Glomerular endothelial cell (primary cell): ENCODE measurements around the gene PIGS. TPM values are rescaled to one million over a fixed set of nuclear protein-coding genes. Genes with fewer than 3 reads are reported as not detected.
"Not testable (repeated sequence)": the region's sequence is repeated elsewhere in the genome, so short reads cannot be mapped to it uniquely, and the experiment has no call there.

Experiments
- DNase-seq: peaks from one replicate; pipeline ENCODE4 v3.0.0-alpha.2; 2011; ENCODE audit warnings: low read depth, low spot score; ENCODE audit errors: extremely low read depth
- total RNA-seq: library from RNA; depleted of rRNA; stranded (reverse); fragments of >200 nt; gene quantifications from 2 replicates; pipeline ENCODE4 v1.2.3, GENCODE V29; 2015

Gene PIGS
- total RNA-seq, 1 donor from 2014 or later, result 112 TPM

- no peak for DNase-seq
These were observed 8.2 kb upstream of the PIGS start for GRCh38 chr17:28579526-28579925.

- no peak for DNase-seq
These were observed 7.2 kb upstream of the PIGS start for GRCh38 chr17:28578246-28579195.

DNA sequence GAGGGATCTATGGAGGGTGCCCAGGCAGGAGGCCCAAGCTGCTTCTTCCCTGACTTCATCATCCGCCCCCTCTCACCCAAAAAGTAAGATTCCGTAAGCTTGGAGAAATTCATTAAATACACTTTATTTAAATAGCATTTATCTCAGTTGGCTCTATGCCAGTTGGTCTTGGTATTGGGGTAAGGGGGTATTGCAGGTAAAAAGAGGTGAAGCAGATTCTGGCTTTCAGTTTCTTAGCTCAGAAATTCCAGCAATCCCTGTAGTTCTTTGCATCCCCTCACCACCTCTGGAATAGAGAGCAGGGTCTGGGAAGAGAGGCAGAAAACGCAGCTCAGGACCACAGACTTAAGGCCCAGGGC, 6.1 kb upstream of the PIGS start:
- no peak for DNase-seq

DNA sequence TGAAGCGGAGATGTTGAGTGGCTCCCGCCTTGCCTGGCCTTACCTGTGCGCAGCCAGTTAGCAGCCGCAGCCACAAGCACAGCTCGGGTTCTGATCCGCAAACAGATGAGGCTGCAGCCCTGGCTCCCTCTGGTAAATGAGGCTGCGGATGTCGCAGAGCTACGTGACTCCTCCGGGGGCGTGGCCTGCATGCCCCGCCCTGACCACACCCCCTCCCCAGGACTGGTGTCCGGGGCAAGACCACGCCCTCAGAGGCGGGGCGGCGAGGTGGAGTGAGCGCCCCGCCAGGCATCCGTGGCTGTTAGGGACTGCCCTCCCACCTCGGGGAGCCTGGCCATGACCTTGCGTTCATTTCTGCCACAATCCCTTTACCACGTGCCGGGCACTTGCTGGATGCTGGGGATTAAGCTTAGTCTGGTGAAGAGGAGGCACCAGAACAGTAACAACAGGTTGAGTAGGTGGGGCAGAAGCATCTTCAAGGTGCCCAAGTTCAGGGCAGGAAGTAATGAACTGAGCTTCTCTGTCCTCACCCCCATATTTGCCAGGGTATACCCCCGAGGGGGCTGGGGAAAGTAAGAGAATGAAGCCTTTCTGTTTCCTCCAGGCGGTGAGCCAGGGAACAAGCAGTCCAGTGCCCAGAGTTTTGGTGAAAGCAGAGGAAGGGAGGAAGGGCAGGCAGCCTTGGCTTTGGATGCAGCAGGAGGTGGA, 5.6 kb upstream of the PIGS start, which contains the start of gene ALDOC:
TSS of gene ALDOC (minus strand) at position 138 of the 708 bp plus-strand sequence. CDS start 1,363 bp downstream, outside the sequence.
- no peak for DNase-seq

- not testable (repeated sequence) for DNase-seq
These were observed 4.7 kb upstream of the PIGS start for GRCh38 chr17:28576016-28576415.

- no peak for DNase-seq
These were observed 3.9 kb upstream of the PIGS start for GRCh38 chr17:28575126-28575795.

DNA sequence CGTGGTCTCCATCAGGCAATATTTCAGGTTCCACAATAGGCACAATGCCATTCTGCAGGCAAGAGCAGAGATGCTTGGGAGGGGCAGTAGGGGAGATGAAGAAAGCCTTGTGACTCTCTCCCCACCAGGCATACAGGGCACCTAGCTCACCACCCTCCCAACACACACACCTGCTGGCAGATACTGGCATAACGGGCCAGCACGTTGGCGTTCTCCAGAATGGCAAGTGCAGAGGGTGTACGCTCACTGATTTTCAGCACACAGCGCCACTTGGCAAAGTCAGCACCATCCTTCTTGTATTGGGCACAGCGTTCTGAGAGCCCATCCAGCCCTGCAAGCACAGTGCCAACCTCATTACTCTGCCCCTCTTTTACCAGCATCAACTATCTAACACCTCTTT, 3.2 kb upstream of the PIGS start:
- no peak for DNase-seq

DNA sequence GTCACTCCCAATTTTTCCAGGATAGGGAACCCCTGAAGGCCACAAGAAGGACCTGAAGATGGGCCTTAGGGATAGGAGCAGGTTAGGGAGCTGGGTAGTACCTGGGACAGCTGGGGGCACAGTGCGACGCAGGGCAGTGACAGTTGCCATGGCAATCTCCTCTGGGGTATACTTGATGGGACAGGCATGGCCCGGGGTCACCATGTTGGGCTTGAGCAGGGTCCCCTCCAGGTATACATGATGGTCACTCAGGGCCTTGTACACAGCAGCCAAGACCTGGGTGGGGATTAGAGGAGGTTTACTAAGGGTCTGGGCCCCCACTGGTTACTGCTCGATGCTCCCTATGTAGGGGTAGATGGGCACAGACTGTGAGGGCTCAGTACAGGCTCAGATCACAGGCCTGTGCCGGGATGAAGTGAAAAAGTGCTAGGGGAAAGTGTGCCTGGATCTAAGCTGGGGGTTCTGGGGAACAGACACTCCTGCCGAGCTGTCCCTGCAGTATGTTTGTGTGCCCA, 2.7 kb upstream of the PIGS start:
- no peak for DNase-seq

DNA sequence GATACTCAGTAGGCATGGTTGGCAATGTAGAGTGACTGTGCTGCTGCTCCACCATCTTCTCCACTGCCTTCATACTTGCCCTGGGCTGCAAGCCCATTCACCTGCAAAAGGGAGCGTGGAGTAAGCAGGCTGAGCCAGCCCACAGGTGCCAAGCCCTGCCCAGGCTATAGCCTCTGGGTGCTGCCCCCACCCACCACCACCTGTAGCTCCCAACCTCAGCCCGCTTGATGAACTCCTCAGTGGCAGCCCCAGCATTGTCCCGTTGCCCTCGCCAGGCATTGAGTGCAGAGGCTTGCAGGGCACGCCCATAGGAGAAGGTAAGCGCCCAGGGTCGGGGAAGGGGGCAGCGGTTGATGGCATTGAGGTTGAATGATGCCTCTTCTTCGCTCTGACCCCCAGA, 2.2 kb upstream of the PIGS start:
- no peak for DNase-seq

GRCh38 chr17:28573040-28573380, 1.7 kb upstream of the PIGS start:
- DNase-seq, result no peak

DNA sequence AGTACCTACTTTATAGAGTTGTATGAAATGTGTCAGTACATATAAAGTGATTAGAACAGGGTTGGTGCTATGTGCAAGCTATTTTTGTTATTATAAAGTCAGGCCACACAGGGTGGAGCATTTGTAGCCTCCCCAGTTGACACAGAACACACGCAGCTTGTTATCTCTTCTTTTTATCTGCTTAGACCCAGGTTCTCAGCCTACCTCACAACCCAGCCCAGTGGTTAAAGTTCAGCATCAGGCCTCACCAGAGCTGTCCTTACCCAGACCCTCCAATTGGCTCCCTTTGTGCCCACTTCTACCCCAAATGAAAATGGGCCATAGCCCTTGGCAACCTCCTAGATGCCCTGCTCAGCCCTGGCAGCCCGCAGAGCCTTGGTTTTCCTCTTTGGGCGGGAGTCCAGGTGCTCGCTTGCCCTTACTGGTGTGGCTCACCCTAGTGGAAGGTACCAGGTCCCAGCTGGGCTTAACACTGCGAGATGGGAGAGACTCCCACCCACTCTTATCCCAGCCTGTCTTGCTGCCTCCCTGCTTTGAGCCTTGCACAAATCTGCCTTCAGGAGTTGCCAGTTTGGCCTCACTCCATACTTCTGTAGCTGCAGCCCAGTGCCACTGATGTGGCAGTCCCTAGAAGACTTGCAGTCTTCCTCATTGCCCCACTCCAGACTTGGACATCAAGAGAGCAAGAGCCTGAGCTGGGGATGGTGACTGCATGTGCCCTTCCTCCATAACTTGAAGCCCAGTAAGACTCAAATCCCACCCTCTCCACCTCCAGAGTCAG, 1.1 kb upstream of the PIGS start:
- DNase-seq, result no peak

- no peak for DNase-seq
These were observed 486 bp downstream of the PIGS start for GRCh38 chr17:28570716-28571360.

DNA sequence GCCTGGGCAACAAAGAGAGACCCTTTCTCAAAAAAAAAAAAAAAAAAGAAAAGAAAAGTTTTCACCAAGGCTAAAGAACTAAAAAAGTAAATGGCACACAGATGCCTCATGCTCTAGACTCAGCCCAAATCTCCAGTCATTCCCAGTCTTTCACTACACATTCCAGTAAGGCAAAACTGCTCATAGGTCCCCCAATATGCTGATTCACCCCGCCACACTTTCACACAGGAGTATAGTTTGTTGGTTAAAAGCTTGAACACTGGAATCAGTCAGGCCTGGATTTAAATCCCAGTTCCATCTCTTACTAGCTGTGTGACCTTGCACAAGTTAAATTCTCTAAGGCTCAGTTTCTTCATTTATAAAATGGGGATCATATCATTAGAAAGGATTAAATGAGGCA, 1.9 kb downstream of the PIGS start:
- DNase-seq, result no peak

- no peak for DNase-seq
These were observed 3.7 kb downstream of the PIGS start for GRCh38 chr17:28567604-28568003.

GRCh38 chr17:28563475-28563874, 7.8 kb downstream of the PIGS start:
- no peak for DNase-seq

DNA sequence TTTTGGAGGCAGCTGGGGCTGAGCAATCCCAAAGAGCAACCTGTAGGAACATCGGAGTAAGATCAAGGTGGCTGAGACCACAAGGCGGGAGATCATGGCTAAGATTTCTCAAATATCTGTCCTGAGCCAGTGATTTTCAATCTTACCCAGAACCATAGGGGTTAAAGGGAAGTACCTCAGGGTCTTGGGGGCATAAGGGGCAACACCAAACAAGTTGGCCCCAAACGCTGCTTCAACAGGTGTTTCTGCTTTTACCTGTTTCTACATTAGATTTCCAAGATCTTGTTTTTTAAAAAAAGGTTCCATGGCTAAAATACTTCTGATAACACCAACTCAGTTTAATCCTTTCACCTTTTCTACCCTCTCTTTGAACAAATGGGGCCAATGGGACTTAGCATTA, 16.3 kb downstream of the PIGS start:
- DNase-seq, result no peak

DNA sequence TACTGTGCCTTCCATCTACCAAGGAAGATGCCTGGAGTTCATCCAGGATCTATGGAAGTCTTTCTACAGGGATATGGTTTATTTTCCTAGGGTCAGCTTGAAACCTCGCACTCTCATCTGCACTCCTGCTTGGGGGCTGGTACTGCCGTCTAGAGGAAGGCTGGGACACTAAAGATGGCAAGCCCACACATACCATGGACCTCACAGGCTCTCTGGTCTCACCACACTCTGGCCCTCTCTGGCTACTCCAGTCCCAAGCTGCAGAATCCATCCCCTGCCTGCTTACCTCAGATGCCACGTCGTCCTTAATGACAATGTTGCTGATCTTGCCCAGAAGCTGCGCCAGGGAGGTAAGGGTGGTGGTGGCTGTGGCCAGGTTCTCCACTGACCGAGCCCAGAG, 16.8 kb downstream of the PIGS start:
- DNase-seq, result no peak

DNA sequence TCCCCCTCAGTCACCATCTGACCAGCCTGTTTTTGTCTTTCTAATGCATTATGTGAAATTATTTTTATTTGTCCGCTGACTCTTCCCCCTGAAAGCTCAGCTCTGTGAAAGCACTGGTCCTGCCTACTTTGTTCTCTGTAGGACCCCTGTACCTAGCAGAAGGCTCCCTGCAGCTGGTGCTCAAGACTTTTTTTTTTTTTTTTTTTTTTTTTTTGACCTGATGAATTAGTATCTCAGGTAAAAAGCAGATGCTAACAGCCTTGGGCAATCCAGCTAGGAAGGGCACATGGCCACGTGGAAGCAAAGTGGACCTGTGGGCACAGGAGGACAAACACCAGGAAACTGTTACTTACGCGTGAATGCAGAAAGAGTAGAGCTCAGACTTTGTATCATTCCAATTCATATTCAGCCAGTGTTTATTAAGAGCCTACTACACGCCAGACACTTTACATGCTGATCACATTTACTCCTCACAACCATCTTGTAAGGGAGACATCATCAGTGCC, 18.3 kb downstream of the PIGS start:
- no peak for DNase-seq

DNA sequence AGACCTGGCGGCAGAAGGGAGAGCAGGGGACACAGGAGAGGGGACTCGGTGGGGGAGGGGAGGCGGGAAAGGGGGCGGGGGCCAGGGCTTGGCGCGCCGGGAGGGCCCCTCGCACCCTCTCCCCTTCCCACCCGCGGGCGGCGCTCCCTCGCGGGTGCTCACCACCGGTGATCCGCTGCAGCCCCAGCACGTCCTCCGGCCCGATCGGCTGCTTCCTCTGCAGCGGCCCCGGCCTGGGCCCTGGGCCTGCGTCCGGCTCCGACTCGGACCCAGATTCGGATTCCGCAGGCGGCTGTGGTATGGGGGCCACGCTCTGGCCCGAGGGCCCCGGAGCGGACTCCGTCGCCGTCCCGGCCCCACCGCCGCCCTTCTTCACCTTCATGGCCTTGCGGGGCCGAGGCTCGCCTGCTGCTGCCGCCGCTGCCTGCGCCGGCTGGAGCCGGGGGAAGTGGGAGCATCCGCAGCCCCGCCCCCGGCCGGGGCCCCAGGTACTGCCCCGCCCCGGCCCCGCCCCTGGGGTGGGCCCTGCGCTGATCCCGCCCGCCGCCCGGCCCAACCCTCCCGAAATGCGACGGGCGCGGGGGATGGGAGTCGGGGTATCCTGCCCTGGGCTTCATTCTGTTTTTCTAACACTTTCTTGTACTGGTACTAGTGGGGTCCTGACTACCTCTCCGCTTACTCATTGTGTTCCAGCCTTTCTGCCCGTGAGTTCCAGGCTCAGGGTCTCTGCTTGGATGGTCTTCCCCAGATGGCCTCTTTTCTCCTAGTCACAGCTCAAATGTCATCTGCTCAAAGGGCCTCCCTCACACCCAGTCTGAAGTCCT, 18.9 kb downstream of the PIGS start, which contains the start of gene UNC119:
TSS of gene UNC119 (minus strand) at position 449 of the 824 bp plus-strand sequence. CDS start at position 382, 67 bp downstream.
- DNase-seq, result no peak
